SH-SY5Y (cell line): Measurements from ENCODE around the gene RNF113B.

Experiments
- GATA2 ChIP-seq: IDR thresholded peaks from 2 replicates; pipeline ENCODE4 v1.6.1; 2011; ENCODE audit warnings: mild to moderate bottlenecking, low read depth, low read length
- GATA3 ChIP-seq: IDR thresholded peaks from 2 replicates; pipeline ENCODE4 v1.6.1; 2011; ENCODE audit warnings: low read depth, mild to moderate bottlenecking, low read length, moderate library complexity

GRCh38 chr13:98157188-98157587, 19.9 kb downstream of the RNF113B start:
- TF ChIP-seq GATA3 (no peak), GATA2 (no peak)
